Hematopoietic multipotent progenitor cell treated with erythropoietin and hydrocortisone succinate and interleukin-3 and kit ligand, for 8 days (in vitro differentiated cells): ENCODE data around the gene GDPD2.
A peak's percentile ranks its signal among the peaks of the same experiment; 100 is the strongest.
"Not testable (repeated sequence)": the region's sequence is repeated elsewhere in the genome, so short reads cannot be mapped to it uniquely, and the experiment has no call there.

Experiments
- DNase-seq: peaks from one replicate; pipeline ENCODE4 v3.0.0-alpha.2; 2015

GDPD2 gene

GRCh38 chrX:70422851-70423341 lies at the start of gene GDPD2:
GDPD2 (plus strand) TSS chrX:70423314; CDS start chrX:70424985, 1,671 bp downstream.
- peak; percentile 22 for DNase-seq

DNA sequence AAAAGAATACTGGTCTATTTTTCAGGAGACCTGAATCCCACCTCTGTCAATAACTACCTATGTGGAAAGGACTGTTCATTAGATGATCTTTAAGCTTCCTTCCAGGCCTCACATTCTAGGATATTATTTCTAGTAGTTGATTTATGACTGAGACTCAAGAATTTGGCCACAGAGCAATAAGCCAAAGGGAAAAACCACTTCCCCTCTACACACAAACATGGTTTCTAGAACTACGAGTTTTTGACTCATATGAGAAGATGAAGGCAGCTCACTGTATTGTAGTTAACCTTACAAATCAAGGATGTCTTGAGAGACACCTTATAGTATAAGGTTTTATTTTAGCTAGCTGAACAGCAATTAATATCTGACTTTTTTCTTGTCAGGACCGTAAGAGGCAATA lies 36.9 kb upstream of the GDPD2 start:
- DNase-seq, result no peak

DNA sequence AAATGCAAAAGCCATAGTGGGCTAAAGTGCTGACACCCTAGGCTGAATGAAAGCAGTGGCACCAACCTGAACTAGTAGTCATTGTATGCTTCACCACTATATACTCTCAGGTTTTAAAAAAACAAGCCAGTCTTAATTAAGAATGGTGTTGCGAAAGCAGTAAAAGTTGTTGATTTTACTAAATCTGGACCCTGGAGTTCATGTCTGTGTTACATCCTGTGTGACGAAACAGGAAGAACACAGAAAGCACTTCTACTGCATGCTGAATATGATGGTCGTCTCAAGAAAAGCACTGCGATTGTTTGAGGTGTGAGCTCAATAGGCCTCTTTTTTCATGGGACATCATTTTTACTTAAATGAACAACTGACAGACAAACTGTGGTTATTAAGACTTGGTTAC lies 24.2 kb upstream of the GDPD2 start:
- DNase-seq, result no peak

- DNase-seq, result not testable (repeated sequence)
Measured at GRCh38 chrX:70400181-70400580, 22.9 kb upstream of the GDPD2 start.

GRCh38 chrX:70402721-70403120 lies 20.4 kb upstream of the GDPD2 start:
- no peak for DNase-seq

- DNase-seq, result no peak
Measured at GRCh38 chrX:70405003-70405402, 18.1 kb upstream of the GDPD2 start.

GRCh38 chrX:70410921-70411320 lies 12.2 kb upstream of the GDPD2 start:
- no peak for DNase-seq

GRCh38 chrX:70411475-70411874 lies 11.6 kb upstream of the GDPD2 start:
- DNase-seq, result no peak

DNA sequence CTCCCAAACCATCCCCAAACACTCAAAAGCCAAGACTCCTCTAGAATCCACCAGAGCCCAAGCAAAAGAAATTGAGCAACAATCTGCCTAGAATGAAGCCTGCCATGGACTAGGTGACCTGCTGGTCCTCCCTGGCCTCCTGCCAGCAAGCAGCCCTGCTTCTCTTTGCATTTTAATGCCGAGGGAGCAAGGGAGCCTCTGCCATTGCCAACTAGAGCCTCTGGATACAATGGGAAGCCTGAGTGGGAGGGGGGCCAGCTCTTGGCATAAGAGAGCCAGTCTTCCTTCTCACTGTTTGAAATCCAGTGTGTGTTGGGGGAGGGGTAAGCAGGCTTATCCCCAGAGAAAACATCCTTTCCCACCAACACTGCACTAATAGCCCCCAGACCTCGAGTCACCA lies 1.5 kb upstream of the GDPD2 start:
- DNase-seq, result no peak

DNA sequence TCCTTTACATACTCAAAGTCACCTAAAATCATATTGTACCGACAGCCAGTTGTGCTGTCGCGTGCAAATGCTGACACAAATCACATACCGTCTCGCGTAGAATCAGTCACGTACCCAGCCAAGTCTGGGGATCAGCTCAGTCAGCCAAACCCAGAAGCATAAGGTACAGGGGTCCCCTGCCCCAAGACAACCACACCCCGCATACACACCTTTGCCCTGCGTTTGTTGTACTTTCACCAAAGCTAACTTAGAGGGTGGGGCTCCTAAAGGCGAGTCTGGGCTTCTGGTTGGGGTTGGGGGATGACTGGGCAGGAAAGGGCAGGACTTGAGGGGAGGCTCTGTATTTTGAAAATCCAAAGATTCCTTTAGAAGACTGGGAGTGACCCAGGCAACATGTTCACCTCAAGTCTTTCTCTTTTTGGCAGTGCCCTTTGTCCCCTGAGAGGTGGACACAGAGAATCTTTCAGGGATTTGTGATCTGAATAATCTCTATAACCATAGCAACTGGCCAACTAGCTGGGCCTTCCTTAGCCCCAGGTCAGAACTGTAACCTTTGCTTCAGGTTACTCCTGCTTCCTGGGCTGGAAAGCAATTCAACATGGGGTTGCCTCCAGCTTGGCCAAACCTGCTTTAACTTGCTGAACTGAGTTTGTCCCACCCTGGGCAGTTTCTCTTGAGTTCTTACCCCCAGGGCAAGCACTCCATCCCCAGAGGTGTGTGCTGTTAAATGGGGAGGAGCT lies 992 bp downstream of the GDPD2 start:
- no peak for DNase-seq

GRCh38 chrX:70424801-70425200 lies 1.7 kb downstream of the GDPD2 start:
- no peak for DNase-seq

DNA sequence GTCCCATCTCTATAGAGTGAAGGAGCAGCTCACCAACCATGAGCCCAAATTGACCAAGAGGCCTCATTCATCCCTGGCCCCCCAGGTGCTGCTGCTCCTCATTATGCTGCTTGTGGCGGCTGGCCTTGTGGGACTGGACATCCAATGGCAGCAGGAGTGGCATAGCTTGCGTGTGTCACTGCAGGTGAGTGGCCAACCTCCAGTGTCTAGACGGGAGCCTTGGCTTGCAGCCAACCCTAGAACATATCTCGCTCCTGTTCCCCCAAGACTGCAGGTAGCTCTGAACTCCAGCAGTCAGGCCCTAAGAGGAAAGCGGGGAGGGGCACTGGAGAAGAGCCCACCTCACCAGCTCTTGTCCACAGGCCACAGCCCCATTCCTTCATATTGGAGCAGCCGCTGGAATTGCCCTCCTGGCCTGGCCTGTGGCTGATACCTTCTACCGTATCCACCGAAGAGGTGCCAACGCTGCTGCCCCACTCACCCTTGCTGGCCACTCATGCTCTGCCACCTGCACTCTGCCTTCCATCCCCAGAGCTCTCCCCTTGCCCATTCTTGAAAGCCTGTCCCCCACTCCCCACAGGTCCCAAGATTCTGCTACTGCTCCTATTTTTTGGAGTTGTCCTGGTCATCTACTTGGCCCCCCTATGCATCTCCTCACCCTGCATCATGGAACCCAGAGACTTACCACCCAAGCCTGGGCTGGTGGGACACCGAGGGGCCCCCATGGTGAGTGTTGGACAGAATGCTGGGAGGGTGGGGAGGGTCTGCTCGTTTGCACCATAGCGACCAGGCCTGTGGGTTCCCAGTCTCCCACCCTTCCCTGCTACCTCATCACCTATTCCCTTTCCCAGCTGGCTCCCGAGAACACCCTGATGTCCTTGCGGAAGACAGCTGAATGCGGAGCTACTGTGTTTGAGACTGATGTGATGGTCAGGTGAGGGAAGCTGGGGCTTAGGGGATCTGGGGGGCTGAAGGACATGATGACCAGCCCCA lies 3.5 kb downstream of the GDPD2 start:
- DNase-seq, result no peak

GRCh38 chrX:70427365-70427764 lies 4.3 kb downstream of the GDPD2 start:
- DNase-seq, result no peak

- no peak for DNase-seq
Measured at GRCh38 chrX:70429759-70430158, 6.6 kb downstream of the GDPD2 start.

GRCh38 chrX:70432936-70433847 lies 10.1 kb downstream of the GDPD2 start:
- no peak for DNase-seq

DNA sequence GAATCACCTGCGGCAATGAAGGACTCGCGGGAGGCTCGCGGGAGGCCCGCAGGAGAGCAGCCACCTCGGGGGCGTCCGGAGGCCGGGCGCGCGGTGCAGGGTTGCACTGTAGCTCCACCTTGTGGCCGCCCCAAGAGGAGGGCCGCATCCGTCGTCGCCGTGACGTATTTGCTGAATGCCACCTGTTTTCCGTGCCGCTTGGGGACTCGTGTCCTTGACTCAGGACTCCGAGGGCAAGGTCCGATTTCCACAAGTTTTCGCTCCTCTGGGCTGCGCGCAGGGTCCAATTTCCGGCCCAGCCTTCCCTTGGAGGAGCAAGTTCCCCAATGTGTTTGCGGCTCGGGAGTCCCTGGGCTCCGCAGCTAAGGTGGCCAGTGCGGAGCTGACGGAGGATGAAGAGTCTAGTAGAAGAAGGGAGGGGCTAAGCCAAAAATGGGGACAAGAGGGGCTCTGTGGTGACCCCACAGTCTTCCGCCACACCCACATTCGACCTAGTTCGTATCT lies 10.8 kb downstream of the GDPD2 start:
- DNase-seq, result peak; percentile 62

DNA sequence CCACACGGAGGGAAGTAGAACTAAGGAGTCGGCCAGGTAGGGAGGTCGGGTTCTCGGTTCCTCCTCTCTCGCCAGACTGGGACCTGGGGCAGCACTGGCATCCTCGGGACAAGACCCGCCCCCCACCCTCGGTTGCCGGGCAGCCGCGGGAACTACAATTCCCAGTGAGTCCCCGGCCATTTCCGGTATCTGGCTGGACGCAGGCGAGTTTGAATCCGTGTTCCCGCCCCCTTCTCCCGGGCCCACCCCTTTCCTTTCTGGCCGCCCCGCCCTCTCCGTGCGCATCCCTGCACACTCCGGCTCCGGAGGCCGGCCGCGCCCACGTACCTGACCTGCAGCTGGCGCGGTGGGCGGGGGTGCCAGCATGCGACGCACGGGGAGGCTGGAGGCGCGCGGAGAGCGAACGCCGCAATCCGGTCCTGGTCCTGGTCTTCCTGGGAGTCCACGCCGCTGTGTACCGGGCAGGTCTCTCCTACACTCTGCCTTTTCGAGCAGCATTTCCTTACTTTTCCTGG lies 11.3 kb downstream of the GDPD2 start:
- DNase-seq, result peak; percentile 74

DNA sequence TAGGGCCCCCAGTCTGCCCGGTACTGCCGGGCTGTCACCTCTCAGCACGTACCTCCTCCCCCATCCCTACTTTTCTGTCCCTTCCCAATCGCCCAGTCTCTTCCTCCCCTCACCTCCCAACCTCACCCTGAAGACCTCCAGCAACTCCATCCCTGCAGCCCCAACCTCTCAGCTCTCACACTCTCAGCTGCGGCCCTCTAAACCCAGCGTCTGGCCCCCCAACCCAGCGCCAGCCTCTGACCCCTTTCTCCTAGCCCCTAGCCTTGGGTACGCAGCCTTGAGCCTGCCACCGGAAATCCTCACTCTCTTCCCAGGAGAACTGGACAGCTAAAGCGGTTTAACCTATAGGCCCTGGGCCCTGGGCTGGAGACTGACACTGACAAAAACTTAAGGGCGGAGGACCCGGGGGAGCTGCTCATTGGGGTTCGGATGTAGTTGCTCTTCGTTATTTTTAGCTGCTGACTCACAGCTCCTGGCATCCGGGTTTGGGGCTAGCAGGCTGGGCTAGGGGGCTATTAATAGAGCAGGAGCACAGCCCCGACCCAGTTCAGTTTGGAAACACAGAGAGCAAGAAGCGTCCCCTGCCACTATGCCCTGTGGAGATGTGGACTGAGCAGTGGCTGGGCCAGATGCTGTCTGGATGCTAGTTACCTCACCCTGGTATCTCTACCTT lies 11.9 kb downstream of the GDPD2 start:
- no peak for DNase-seq

GRCh38 chrX:70436343-70436742 lies 13.2 kb downstream of the GDPD2 start:
- DNase-seq, result peak; percentile 3

DNA sequence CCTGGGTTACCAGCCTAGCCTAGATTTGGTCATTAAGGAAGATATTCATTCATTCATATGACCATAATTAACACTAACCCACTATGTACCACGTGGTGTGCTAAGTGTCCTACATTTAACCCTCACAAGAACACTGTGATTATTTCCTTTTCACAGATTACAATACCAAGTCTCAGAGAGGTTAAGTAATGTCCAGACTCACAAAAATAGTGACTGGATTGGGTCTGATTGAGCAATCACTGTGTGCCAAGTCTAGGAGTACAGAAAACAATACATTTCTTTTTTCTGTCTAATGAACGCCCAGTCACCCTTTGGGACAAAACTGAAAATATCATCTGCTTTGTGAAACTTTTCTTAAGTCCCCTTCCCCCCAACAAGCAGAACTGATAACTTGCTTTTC lies 13.9 kb downstream of the GDPD2 start:
- no peak for DNase-seq

GRCh38 chrX:70437921-70438665 lies 15.0 kb downstream of the GDPD2 start:
- DNase-seq, result no peak
